IgD-negative memory B cell (primary cell): ENCODE results near the gene SIRT2. TPM values are rescaled to one million over a fixed set of nuclear protein-coding genes. Genes with fewer than 3 reads are reported as not detected.
A peak's percentile ranks its signal among the peaks of the same experiment; 100 is the strongest.
"Not testable (repeated sequence)": the region's sequence is repeated elsewhere in the genome, so short reads cannot be mapped to it uniquely, and the experiment has no call there.

ENCODE experiments used
- H3K27ac Mint-ChIP-seq, 3 donors: one replicate each; pipeline ENCODE4 v1.8.0; 2020 to 2022; ENCODE audit warnings: mild to moderate bottlenecking in 3 of 3, mixed read lengths in 3 of 3, moderate library complexity in 1 of 3
- H3K27me3 Mint-ChIP-seq: one replicate; pipeline ENCODE4 v1.8.0; 2021; ENCODE audit warnings: mixed read lengths
- H3K36me3 Mint-ChIP-seq: one replicate; pipeline ENCODE4 v1.8.0; 2020; ENCODE audit warnings: mild to moderate bottlenecking, mixed read lengths
- H3K4me1 Mint-ChIP-seq, 3 donors: one replicate each; pipeline ENCODE4 v1.8.0; 2020 to 2022; ENCODE audit warnings: mixed read lengths in 3 of 3, mild to moderate bottlenecking in 1 of 3
- H3K4me3 Mint-ChIP-seq, 4 donors: one replicate each; pipeline ENCODE4 v1.8.0; 2020 to 2022; ENCODE audit warnings: mild to moderate bottlenecking in 4 of 4, mixed read lengths in 4 of 4, moderate library complexity in 3 of 4
- H3K9me3 Mint-ChIP-seq, 3 donors: one replicate each; pipeline ENCODE4 v1.8.0; 2020 to 2021; ENCODE audit warnings: mixed read lengths in 3 of 3, mild to moderate bottlenecking in 1 of 3
- polyA plus RNA-seq: library from polyadenylated mRNA; unstranded; fragments of 300-500 nt; fragmentation: Illumina TruSeq; gene quantifications from one replicate; pipeline ENCODE4 v1.2.3, GENCODE V29; 2021

The SIRT2 gene
- polyA plus RNA-seq = 45.5 TPM

DNA sequence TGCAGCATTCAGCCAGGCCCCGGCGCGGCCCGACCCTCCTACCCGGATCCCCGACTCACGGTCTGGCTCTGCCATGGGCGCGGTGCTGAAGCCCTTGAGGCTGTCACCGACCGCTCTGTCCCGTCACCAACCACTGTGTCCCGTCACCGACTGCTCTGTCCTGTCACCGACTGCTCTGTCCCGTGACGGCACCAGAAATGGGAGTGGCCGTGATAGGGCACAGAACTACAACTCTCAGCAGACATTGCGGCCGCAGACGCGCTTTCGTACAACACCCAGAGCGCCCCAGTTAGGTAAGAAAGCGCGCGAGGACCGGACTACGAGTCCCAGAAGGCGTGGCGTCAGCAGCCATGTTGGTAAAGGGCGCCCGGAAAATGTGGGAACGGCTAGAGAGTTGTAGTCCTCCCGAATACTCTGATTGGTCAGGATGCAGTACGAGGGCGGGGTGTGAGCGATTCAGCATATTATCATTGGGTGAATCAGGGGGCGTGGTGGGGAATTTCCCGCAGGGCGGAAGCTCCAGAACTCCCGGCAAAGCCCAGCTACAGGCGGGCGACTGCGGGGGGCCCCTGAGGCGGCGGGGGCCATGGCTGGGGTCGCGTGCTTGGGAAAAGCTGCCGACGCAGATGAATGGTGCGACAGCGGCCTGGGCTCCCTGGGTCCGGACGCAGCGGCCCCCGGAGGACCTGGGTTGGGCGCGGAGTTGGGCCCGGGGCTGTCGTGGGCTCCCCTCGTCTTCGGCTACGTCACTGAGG, at the start of gene SIRT2, which contains the start of gene NFKBIB:
SIRT2 (minus strand) TSS at position 172 of the 755 bp plus-strand sequence; CDS start at position 75, 97 bp downstream.
NFKBIB (plus strand) TSS at position 523 of the 755 bp plus-strand sequence; CDS start at position 587, 64 bp downstream.
- Mint-ChIP-seq H3K36me3 (peaks cover 7% of the 10 kb centered on the region), H3K4me3 (peak within 1 kb of the TSS; percentile 84 to 95 (median 91)), H3K27me3 (peaks cover 3% of the 10 kb centered on the region), H3K9me3 (no peaks in the 10 kb centered on the region), H3K4me1 (peaks cover 13 to 29% (median 27%) of the 10 kb centered on the region in 3 donors), H3K27ac (peak within 1 kb of the TSS; percentile 55 to 97 (median 94))

GRCh38 chr19:38946229-38947010, 47.0 kb upstream of the SIRT2 start:
- H3K4me3 Mint-ChIP-seq = no peak overlapping the region

GRCh38 chr19:38945562-38946228, 46.3 kb upstream of the SIRT2 start:
- Mint-ChIP-seq H3K4me3 (no peak overlapping the region), H3K27me3 (peaks cover 17% of the 10 kb centered on the region), H3K27ac (no peak overlapping the region), H3K9me3 (peaks cover 0 to 6% (median 0%) of the 10 kb centered on the region in 3 donors), H3K4me1 (peaks cover 4 to 7% (median 5%) of the 10 kb centered on the region in 3 donors), H3K36me3 (no peaks in the 10 kb centered on the region)

More at GRCh38 chr19:38946229-38947010, 47.0 kb upstream of the SIRT2 start:
- H3K27ac Mint-ChIP-seq = no peak overlapping the region
- no peaks in the 10 kb centered on the region for H3K36me3 Mint-ChIP-seq
- peaks cover 17% of the 10 kb centered on the region for H3K27me3 Mint-ChIP-seq
- H3K9me3 Mint-ChIP-seq = peaks cover 0 to 6% (median 0%) of the 10 kb centered on the region in 3 donors
- peaks cover 4 to 7% (median 5%) of the 10 kb centered on the region in 3 donors for H3K4me1 Mint-ChIP-seq

GRCh38 chr19:38944981-38945506, 45.6 kb upstream of the SIRT2 start:
- Mint-ChIP-seq H3K4me3 (no peak overlapping the region), H3K36me3 (no peaks in the 10 kb centered on the region), H3K27me3 (peaks cover 13% of the 10 kb centered on the region), H3K27ac (no peak overlapping the region), H3K4me1 (peaks cover 0 to 4% (median 2%) of the 10 kb centered on the region in 3 donors), H3K9me3 (peaks cover 0 to 4% (median 0%) of the 10 kb centered on the region in 3 donors)

- Mint-ChIP-seq H3K36me3 (no peaks in the 10 kb centered on the region), H3K27me3 (peaks cover 6% of the 10 kb centered on the region), H3K4me1 (no peaks in the 10 kb centered on the region), H3K27ac (no peak overlapping the region), H3K9me3 (peaks cover 0 to 2% (median 0%) of the 10 kb centered on the region in 3 donors), H3K4me3 (no peak overlapping the region)
Observed at GRCh38 chr19:38942471-38943181, 43.2 kb upstream of the SIRT2 start.

GRCh38 chr19:38941979-38942378, 42.6 kb upstream of the SIRT2 start:
- Mint-ChIP-seq H3K4me3 (peak overlapping the region in 1 of 4 donors; percentile 71), H3K9me3 (peaks cover 0 to 2% (median 0%) of the 10 kb centered on the region in 3 donors), H3K27me3 (peaks cover 6% of the 10 kb centered on the region), H3K36me3 (no peaks in the 10 kb centered on the region), H3K4me1 (no peaks in the 10 kb centered on the region), H3K27ac (no peak overlapping the region)

DNA sequence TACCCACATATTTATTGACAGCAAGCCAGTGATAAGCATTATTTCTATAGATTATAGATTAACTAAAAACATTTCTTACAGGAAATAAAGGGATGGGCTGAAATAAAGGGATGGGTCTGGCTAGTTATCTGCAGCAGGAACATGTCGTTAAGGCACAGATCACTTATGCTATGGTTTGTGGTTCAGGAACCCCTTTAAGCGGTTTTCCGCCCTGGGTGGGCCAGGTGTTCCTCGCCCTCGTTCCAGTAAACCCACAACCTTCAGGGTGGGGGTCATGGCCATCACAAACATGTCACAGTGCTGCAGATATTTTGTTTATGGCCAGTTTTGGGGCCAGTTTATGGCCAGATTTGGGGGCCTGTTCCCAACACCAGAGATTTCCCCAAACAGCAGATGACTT, 42.0 kb upstream of the SIRT2 start:
- H3K27ac Mint-ChIP-seq, H3K4me3 Mint-ChIP-seq, H3K27me3 Mint-ChIP-seq, H3K4me1 Mint-ChIP-seq, H3K36me3 Mint-ChIP-seq, H3K9me3 Mint-ChIP-seq: not testable (repeated sequence)

GRCh38 chr19:38939957-38940356, 40.5 kb upstream of the SIRT2 start:
- H3K4me1 Mint-ChIP-seq = no peaks in the 10 kb centered on the region
- no peak overlapping the region for H3K27ac Mint-ChIP-seq

GRCh38 chr19:38933544-38933943, 34.1 kb upstream of the SIRT2 start:
- Mint-ChIP-seq H3K27me3 (no peaks in the 10 kb centered on the region), H3K9me3 (peaks cover 0 to 8% (median 0%) of the 10 kb centered on the region in 3 donors), H3K27ac (no peak overlapping the region), H3K4me3 (peak overlapping the region in 1 of 4 donors; percentile 93), H3K36me3 (peaks cover 3% of the 10 kb centered on the region), H3K4me1 (peaks cover 17 to 20% (median 18%) of the 10 kb centered on the region in 3 donors)

More at GRCh38 chr19:38939957-38940356, 40.5 kb upstream of the SIRT2 start:
- Mint-ChIP-seq H3K36me3 (no peaks in the 10 kb centered on the region), H3K27me3 (peaks cover 4% of the 10 kb centered on the region), H3K4me3 (no peak overlapping the region), H3K9me3 (peaks cover 0 to 8% (median 2%) of the 10 kb centered on the region in 3 donors)

DNA sequence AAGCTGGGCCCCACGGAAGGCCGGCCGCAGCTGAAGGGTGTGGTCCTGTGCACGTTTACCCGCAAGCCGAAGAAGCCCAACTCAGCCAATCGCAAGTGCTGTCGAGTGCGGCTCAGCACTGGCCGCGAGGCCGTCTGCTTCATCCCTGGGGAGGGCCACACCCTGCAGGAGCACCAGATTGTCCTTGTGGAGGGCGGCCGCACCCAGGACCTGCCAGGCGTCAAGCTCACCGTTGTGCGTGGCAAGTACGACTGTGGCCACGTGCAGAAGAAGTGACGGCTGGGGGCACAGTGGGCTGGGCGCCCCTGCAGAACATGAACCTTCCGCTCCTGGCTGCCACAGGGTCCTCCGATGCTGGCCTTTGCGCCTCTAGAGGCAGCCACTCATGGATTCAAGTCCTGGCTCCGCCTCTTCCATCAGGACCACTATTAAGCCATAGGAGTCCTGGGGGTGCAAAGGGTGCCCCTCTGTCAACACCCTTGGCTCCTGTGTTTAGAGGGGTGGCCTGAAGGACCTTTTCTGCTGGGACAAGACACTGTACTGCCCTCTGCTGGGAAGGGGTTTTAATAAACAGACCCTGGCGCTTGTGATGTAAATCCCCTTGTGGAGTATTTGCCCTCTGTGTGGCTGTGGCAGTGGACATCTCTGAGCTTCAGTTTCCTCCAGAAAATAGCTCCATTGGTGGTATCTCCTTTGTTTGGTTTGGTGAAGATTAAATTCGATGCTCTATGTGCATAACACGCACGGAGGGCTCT, 33.2 kb upstream of the SIRT2 start:
- Mint-ChIP-seq H3K4me1 (peaks cover 17 to 22% (median 20%) of the 10 kb centered on the region in 3 donors), H3K4me3 (peak overlapping the region in 3 of 4 donors; percentile 43 to 93 (median 66)), H3K36me3 (peaks cover 4% of the 10 kb centered on the region), H3K9me3 (peaks cover 0 to 8% (median 0%) of the 10 kb centered on the region in 3 donors), H3K27me3 (no peaks in the 10 kb centered on the region), H3K27ac (peak overlapping the region in 2 of 3 donors; percentile 67 to 72)

DNA sequence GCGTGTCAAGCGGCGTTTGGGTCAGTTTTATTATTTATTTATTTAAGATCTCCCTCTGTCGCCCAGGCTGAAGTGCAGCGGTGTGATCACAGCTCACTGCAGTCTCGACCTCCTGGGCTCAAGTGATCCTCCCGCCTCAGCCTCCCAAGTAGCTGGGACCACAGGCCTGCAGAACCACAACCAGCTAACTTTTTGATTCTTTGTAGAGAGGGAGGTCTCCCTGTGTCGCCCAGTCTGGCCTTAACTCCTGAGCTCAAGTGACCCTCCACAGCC, 32.0 kb upstream of the SIRT2 start:
- Mint-ChIP-seq H3K4me1 (peaks cover 17 to 22% (median 20%) of the 10 kb centered on the region in 3 donors), H3K36me3 (peaks cover 4% of the 10 kb centered on the region), H3K27me3 (no peaks in the 10 kb centered on the region), H3K27ac (peak overlapping the region in 2 of 3 donors; percentile 89 to 99), H3K9me3 (peaks cover 0 to 8% (median 0%) of the 10 kb centered on the region in 3 donors), H3K4me3 (peak overlapping the region; percentile 93 to 100 (median 98))

- peaks cover 0 to 6% (median 0%) of the 10 kb centered on the region in 3 donors for H3K9me3 Mint-ChIP-seq
- peak within 1 kb of the TSS; percentile 93 to 100 (median 98) for H3K4me3 Mint-ChIP-seq
- H3K27me3 Mint-ChIP-seq = no peaks in the 10 kb centered on the region
- peaks cover 17 to 22% (median 20%) of the 10 kb centered on the region in 3 donors for H3K4me1 Mint-ChIP-seq
- peak within 1 kb of the TSS; percentile 89 to 99 (median 97) for H3K27ac Mint-ChIP-seq
- peaks cover 4% of the 10 kb centered on the region for H3K36me3 Mint-ChIP-seq
Observed at GRCh38 chr19:38930776-38931520, 31.5 kb upstream of the SIRT2 start, which contains the start of gene MRPS12. Gene MRPS12 (plus strand): TSS chr19:38930944. CDS start chr19:38931295, 351 bp downstream.
